Gastrocnemius medialis (tissue), 4 donors: Measurements from ENCODE around the gene DENND1A.

Experiments
- CTCF ChIP-seq, 5 experiments: fragments of 450-650 bp in 3 of 5; fragments of 200-600 bp in 2 of 5; sonication (generic) in 2 of 5; IDR thresholded peaks in 4 of 5; conservative IDR thresholded peaks in 1 of 5; 1 replicate in 4 of 5; 2 replicates in 1 of 5; pipeline ENCODE4 v1.5.1; 2016 to 2019; ENCODE audit warnings: antibody characterized with exemption in 5 of 5, mild to moderate bottlenecking in 3 of 5, moderate library complexity in 3 of 5
- POLR2A ChIP-seq, 2 donors: fragments of 450-650 bp; IDR thresholded peaks; one replicate each; pipeline ENCODE4 v1.6.1; 2017; ENCODE audit warnings: antibody characterized with exemption in 2 of 2, mild to moderate bottlenecking in 2 of 2, moderate library complexity in 2 of 2

GRCh38 chr9:123716339-123716945 lies 213.5 kb downstream of the DENND1A start:
- no peak for TF ChIP-seq CTCF (IDR thresholded peaks at IDR 0.05 in 4 of 5, conservative IDR thresholded peaks at IDR 0.05 in 1 of 5)
- no peak for TF ChIP-seq POLR2A (IDR thresholded peaks at IDR 0.05)
